ENCODE measurements around the gene SLC6A15. TPM values are rescaled to one million over a fixed set of nuclear protein-coding genes. Genes with fewer than 3 reads are reported as not detected.

Gene SLC6A15
- total RNA-seq, 2 experiments from 2014 or later, result 0.25 to 0.43 TPM

- H3K9me3 Mint-ChIP-seq (ENCODE audit: low read depth), result no peaks in the 10 kb centered on the region
- H3K4me1 Mint-ChIP-seq, result no peaks in the 10 kb centered on the region
- H3K4me3 Mint-ChIP-seq, result no peak overlapping the region
- no peak for ATAC-seq
- DNase-seq, result no peak
- peaks cover 3% of the 10 kb centered on the region for H3K27me3 Mint-ChIP-seq
- CTCF ChIA-PET, result interaction anchor here (1.2 kb wide), 1 partner anchor 11 kb away, joined by 3 read pairs; no protein-coding TSS in a partner anchor
- intact Hi-C loops (cut with DNase I, micrococcal nuclease), result no loop called here
- POLR2A ChIA-PET, result interaction anchor here (0.6 kb wide), 1 partner anchor 13 kb away, joined by 3 read pairs; no protein-coding TSS in a partner anchor
- no peak overlapping the region for H3K27ac Mint-ChIP-seq
- H3K36me3 Mint-ChIP-seq (ENCODE audit: low read depth), result no peaks in the 10 kb centered on the region
Measured at GRCh38 chr12:84825149-84825548, 87.5 kb downstream of the SLC6A15 start.

GRCh38 chr12:84822525-84822924, 90.1 kb downstream of the SLC6A15 start:
- intact Hi-C loops (cut with DNase I, micrococcal nuclease), result no loop called here
- Mint-ChIP-seq H3K4me3 (no peak overlapping the region), H3K36me3 (ENCODE audit: low read depth) (no peaks in the 10 kb centered on the region), H3K27ac (no peak overlapping the region), H3K9me3 (ENCODE audit: low read depth) (no peaks in the 10 kb centered on the region), H3K27me3 (peaks cover 2% of the 10 kb centered on the region), H3K4me1 (no peaks in the 10 kb centered on the region)
- CTCF ChIA-PET, result interaction anchor here (1.4 kb wide), 1 partner anchor 12 kb away, joined by 6 read pairs; no protein-coding TSS in a partner anchor
- DNase-seq, result no peak
- POLR2A ChIA-PET, result no interaction called here
- no peak for ATAC-seq

GRCh38 chr12:84816916-84817695, 95.5 kb downstream of the SLC6A15 start:
- H3K36me3 Mint-ChIP-seq (ENCODE audit: low read depth), result no peaks in the 10 kb centered on the region
- CTCF ChIA-PET, result no interaction called here
- no peak overlapping the region for H3K27ac Mint-ChIP-seq
- H3K9me3 Mint-ChIP-seq (ENCODE audit: low read depth), result no peaks in the 10 kb centered on the region
- H3K4me3 Mint-ChIP-seq, result no peak overlapping the region
- POLR2A ChIA-PET, result no interaction called here
- intact Hi-C loops (cut with DNase I, micrococcal nuclease), result no loop called here
- ATAC-seq, result no peak
- DNase-seq, result no peak
- H3K27me3 Mint-ChIP-seq, result peaks cover 5% of the 10 kb centered on the region
- no peaks in the 10 kb centered on the region for H3K4me1 Mint-ChIP-seq

- ChIA-PET POLR2A (no interaction called here), CTCF (no interaction called here)
- no peaks in the 10 kb centered on the region for H3K36me3 Mint-ChIP-seq (ENCODE audit: low read depth)
- H3K4me1 Mint-ChIP-seq, result no peaks in the 10 kb centered on the region
- ATAC-seq (no peak), DNase-seq (no peak)
- H3K27me3 Mint-ChIP-seq, result peaks cover 5% of the 10 kb centered on the region
- H3K27ac Mint-ChIP-seq, result no peak overlapping the region
- no peaks in the 10 kb centered on the region for H3K9me3 Mint-ChIP-seq (ENCODE audit: low read depth)
- H3K4me3 Mint-ChIP-seq, result no peak overlapping the region
- intact Hi-C loops (cut with DNase I, micrococcal nuclease), result no loop called here
Measured at GRCh38 chr12:84814664-84815245, 97.8 kb downstream of the SLC6A15 start.

- DNase-seq, result no peak
- CTCF ChIA-PET, result no interaction called here
- H3K4me3 Mint-ChIP-seq, result no peak overlapping the region
Measured at GRCh38 chr12:84813780-84814663, 98.6 kb downstream of the SLC6A15 start.

GRCh38 chr12:84811291-84811690, 101.3 kb downstream of the SLC6A15 start:
- POLR2A ChIA-PET, result no interaction called here
- DNase-seq (no peak), ATAC-seq (no peak)
- Mint-ChIP-seq H3K9me3 (ENCODE audit: low read depth) (no peaks in the 10 kb centered on the region), H3K4me1 (no peaks in the 10 kb centered on the region), H3K27ac (no peak overlapping the region), H3K36me3 (ENCODE audit: low read depth) (no peaks in the 10 kb centered on the region), H3K27me3 (peaks cover 6% of the 10 kb centered on the region), H3K4me3 (no peak overlapping the region)
- intact Hi-C loops (cut with DNase I, micrococcal nuclease), result no loop called here
- CTCF ChIA-PET, result interaction anchor here (2.1 kb wide), 1 partner anchor 11 kb away, joined by 6 read pairs; no protein-coding TSS in a partner anchor

More at GRCh38 chr12:84813780-84814663, 98.6 kb downstream of the SLC6A15 start:
- ATAC-seq, result no peak
- intact Hi-C loops (cut with DNase I, micrococcal nuclease), result no loop called here
- H3K9me3 Mint-ChIP-seq (ENCODE audit: low read depth), result no peaks in the 10 kb centered on the region
- H3K4me1 Mint-ChIP-seq, result no peaks in the 10 kb centered on the region
- H3K27me3 Mint-ChIP-seq, result peaks cover 4% of the 10 kb centered on the region
- H3K27ac Mint-ChIP-seq, result no peak overlapping the region
- H3K36me3 Mint-ChIP-seq (ENCODE audit: low read depth), result no peaks in the 10 kb centered on the region
- POLR2A ChIA-PET, result no interaction called here

GRCh38 chr12:84810611-84811010, 102.0 kb downstream of the SLC6A15 start:
- no peaks in the 10 kb centered on the region for H3K4me1 Mint-ChIP-seq
- no peak overlapping the region for H3K27ac Mint-ChIP-seq
- ChIA-PET POLR2A (no interaction called here), CTCF (interaction anchor here (2.1 kb wide), 1 partner anchor 12 kb away, joined by 6 read pairs; no protein-coding TSS in a partner anchor)
- no peaks in the 10 kb centered on the region for H3K36me3 Mint-ChIP-seq (ENCODE audit: low read depth)
- no peak for ATAC-seq
- intact Hi-C loops (cut with DNase I, micrococcal nuclease), result no loop called here
- no peak for DNase-seq
- H3K27me3 Mint-ChIP-seq, result peaks cover 6% of the 10 kb centered on the region
- H3K9me3 Mint-ChIP-seq (ENCODE audit: low read depth), result no peaks in the 10 kb centered on the region
- H3K4me3 Mint-ChIP-seq, result no peak overlapping the region

Other genes starting within 250 kb of the SLC6A15 start
- gene TSPAN19, start 123.5 kb upstream of the SLC6A15 start, total RNA-seq, result not detected
- not detected for gene LRRIQ1, start 123.6 kb upstream of the SLC6A15 start, total RNA-seq

Measured in activated CD4-positive, alpha-beta T cell treated with anti-CD3 and anti-CD28 coated beads for 36 hours (primary cell).